HEK293 (cell line): Measurements from ENCODE around the gene DMPK.

Source experiments
- CTCF ChIA-PET: fragments of 350-600 bp; formaldehyde crosslinking; extraction: SDS; loops from one replicate; lab custom pipeline; 2021; ENCODE audit warnings: antibody characterized with exemption; lab: Yijun Ruan, JAX
- POLR2A ChIA-PET: fragments of 300-600 bp; formaldehyde crosslinking; extraction: SDS; loops from one replicate; lab custom pipeline; 2020; ENCODE audit warnings: antibody characterized with exemption, inconsistent platforms; lab: Yijun Ruan, JAX
- H3K27ac ChIP-seq: fragments of 200-500 bp; sonication (Bioruptor generic); 2 replicates; pipeline ENCODE4 v1.5.1; 2014; ENCODE audit warnings: low read depth, low read length, control low read depth, inconsistent platforms; ENCODE audit errors: extremely low read depth
- H3K36me3 ChIP-seq, 2 experiments: fragments of 200-500 bp in 1 of 2; sonication (Bioruptor generic) in 1 of 2; 1 replicate in 1 of 2; 2 replicates in 1 of 2; pipeline ENCODE4 v1.5.1; 2014 to 2017; ENCODE audit warnings: inconsistent platforms in 2 of 2, low read length in 2 of 2; ENCODE audit not compliant: control insufficient read depth in 2 of 2, insufficient read depth in 1 of 2
- H3K4me1 ChIP-seq: fragments of 200-500 bp; sonication (Bioruptor generic); 2 replicates; pipeline ENCODE4 v1.5.1; 2014; ENCODE audit warnings: mild to moderate bottlenecking, low read length, inconsistent platforms; ENCODE audit not compliant: control insufficient read depth, insufficient read depth
- H3K4me3 ChIP-seq: 2 replicates; pipeline ENCODE4 v1.5.1; 2011; ENCODE audit warnings: low read depth, mild to moderate bottlenecking, control low read depth, low read length, moderate library complexity
- H3K9me3 ChIP-seq: fragments of 200-500 bp; sonication (Bioruptor generic); 2 replicates; pipeline ENCODE4 v1.5.1; 2014; ENCODE audit warnings: low read depth, low read length, inconsistent platforms; ENCODE audit not compliant: control insufficient read depth, insufficient read depth
- GLI4 ChIP-seq: fragments of 450-650 bp; formaldehyde crosslinking; IDR thresholded peaks from 2 replicates; pipeline ENCODE4 v1.5.1; 2016; ENCODE audit warnings: missing biosample characterization, missing genetic modification characterization
- KLF10 ChIP-seq: fragments of 450-650 bp; IDR thresholded peaks from 2 replicates; pipeline ENCODE4 v1.5.1; 2018; ENCODE audit warnings: missing biosample characterization, mild to moderate bottlenecking, missing genetic modification characterization
- KLF17 ChIP-seq: fragments of 450-650 bp; formaldehyde crosslinking; IDR thresholded peaks from 2 replicates; pipeline ENCODE4 v1.5.1; 2016; ENCODE audit warnings: missing biosample characterization, missing genetic modification characterization
- KLF9 ChIP-seq: fragments of 450-650 bp; formaldehyde crosslinking; IDR thresholded peaks from 2 replicates; pipeline ENCODE4 v1.5.1; 2016; ENCODE audit warnings: missing biosample characterization, missing genetic modification characterization, low read depth
- MYNN ChIP-seq: fragments of 450-650 bp; formaldehyde crosslinking; IDR thresholded peaks from 2 replicates; pipeline ENCODE4 v1.5.1; 2016; ENCODE audit warnings: missing biosample characterization, missing genetic modification characterization, borderline replicate concordance
- SP2 ChIP-seq: fragments of 450-650 bp; formaldehyde crosslinking; IDR thresholded peaks from 2 replicates; pipeline ENCODE4 v1.5.1; 2016; ENCODE audit warnings: missing biosample characterization, missing genetic modification characterization
- ZBTB17 ChIP-seq: fragments of 450-650 bp; formaldehyde crosslinking; IDR thresholded peaks from 2 replicates; pipeline ENCODE4 v1.5.1; 2016; ENCODE audit warnings: missing biosample characterization, missing genetic modification characterization
- ZBTB48 ChIP-seq: fragments of 450-650 bp; formaldehyde crosslinking; IDR thresholded peaks from 2 replicates; pipeline ENCODE4 v1.5.1; 2016; ENCODE audit warnings: missing biosample characterization, missing genetic modification characterization
- ZBTB6 ChIP-seq: fragments of 450-650 bp; formaldehyde crosslinking; IDR thresholded peaks from 2 replicates; pipeline ENCODE4 v1.5.1; 2017; ENCODE audit warnings: missing biosample characterization, missing genetic modification characterization
- ZFHX2 ChIP-seq: fragments of 450-650 bp; formaldehyde crosslinking; conservative IDR thresholded peaks from 2 replicates; pipeline ENCODE4 v1.5.1; 2016; ENCODE audit warnings: missing biosample characterization, missing genetic modification characterization
- ZFP3 ChIP-seq: fragments of 450-650 bp; formaldehyde crosslinking; IDR thresholded peaks from 2 replicates; pipeline ENCODE4 v1.5.1; 2016; ENCODE audit warnings: low read depth, missing biosample characterization, missing genetic modification characterization
- ZNF19 ChIP-seq: fragments of 450-650 bp; formaldehyde crosslinking; IDR thresholded peaks from 2 replicates; pipeline ENCODE4; 2016; ENCODE audit warnings: missing biosample characterization, missing genetic modification characterization, low read depth
- ZNF266 ChIP-seq: fragments of 450-650 bp; formaldehyde crosslinking; IDR thresholded peaks from 2 replicates; pipeline ENCODE4 v1.5.1; 2016; ENCODE audit warnings: missing biosample characterization, missing genetic modification characterization, low read depth
- ZNF292 ChIP-seq: fragments of 450-650 bp; formaldehyde crosslinking; IDR thresholded peaks from 2 replicates; pipeline ENCODE4 v1.5.1; 2016; ENCODE audit warnings: low read depth, missing biosample characterization, missing genetic modification characterization, borderline replicate concordance
- ZNF311 ChIP-seq: fragments of 450-650 bp; formaldehyde crosslinking; IDR thresholded peaks from 2 replicates; pipeline ENCODE4 v1.5.1; 2017; ENCODE audit warnings: missing biosample characterization, missing genetic modification characterization, borderline replicate concordance
- ZNF585B ChIP-seq: fragments of 450-650 bp; formaldehyde crosslinking; IDR thresholded peaks from 2 replicates; pipeline ENCODE4 v1.5.1; 2016; ENCODE audit warnings: missing biosample characterization, missing genetic modification characterization
- ZNF645 ChIP-seq: fragments of 450-650 bp; formaldehyde crosslinking; IDR thresholded peaks from 2 replicates; pipeline ENCODE4; 2016; ENCODE audit warnings: missing biosample characterization, missing genetic modification characterization
- ZNF76 ChIP-seq: fragments of 450-650 bp; formaldehyde crosslinking; IDR thresholded peaks from 2 replicates; pipeline ENCODE4; 2016; ENCODE audit warnings: low read depth, missing biosample characterization, missing genetic modification characterization, borderline replicate concordance
- ZNF768 ChIP-seq: fragments of 450-650 bp; formaldehyde crosslinking; IDR thresholded peaks from 2 replicates; pipeline ENCODE4 v1.5.1; 2018; ENCODE audit warnings: missing biosample characterization, mild to moderate bottlenecking, missing genetic modification characterization
- ZSCAN30 ChIP-seq: fragments of 450-650 bp; IDR thresholded peaks from 2 replicates; pipeline ENCODE4 v1.5.1; 2018; ENCODE audit warnings: missing biosample characterization, mild to moderate bottlenecking, missing genetic modification characterization, moderate library complexity
- TF ChIP-seq, protein P1 (sequence below): fragments of 450-650 bp; formaldehyde crosslinking; IDR thresholded peaks from 2 replicates; pipeline ENCODE4 v1.5.1; 2016; ENCODE audit warnings: missing biosample characterization, missing genetic modification characterization
- TF ChIP-seq, protein P2 (sequence below): fragments of 450-650 bp; formaldehyde crosslinking; IDR thresholded peaks from 2 replicates; pipeline ENCODE4 v1.5.1; 2016; ENCODE audit warnings: missing biosample characterization, missing genetic modification characterization
- TF ChIP-seq, protein P3 (sequence below): fragments of 450-650 bp; formaldehyde crosslinking; IDR thresholded peaks from 2 replicates; pipeline ENCODE4 v1.5.1; 2016; ENCODE audit warnings: missing biosample characterization, missing genetic modification characterization
- TF ChIP-seq, protein P4 (sequence below): fragments of 450-650 bp; IDR thresholded peaks from 2 replicates; pipeline ENCODE4 v1.5.1; 2018; ENCODE audit warnings: missing biosample characterization, mild to moderate bottlenecking, missing genetic modification characterization

DMPK gene

DNA sequence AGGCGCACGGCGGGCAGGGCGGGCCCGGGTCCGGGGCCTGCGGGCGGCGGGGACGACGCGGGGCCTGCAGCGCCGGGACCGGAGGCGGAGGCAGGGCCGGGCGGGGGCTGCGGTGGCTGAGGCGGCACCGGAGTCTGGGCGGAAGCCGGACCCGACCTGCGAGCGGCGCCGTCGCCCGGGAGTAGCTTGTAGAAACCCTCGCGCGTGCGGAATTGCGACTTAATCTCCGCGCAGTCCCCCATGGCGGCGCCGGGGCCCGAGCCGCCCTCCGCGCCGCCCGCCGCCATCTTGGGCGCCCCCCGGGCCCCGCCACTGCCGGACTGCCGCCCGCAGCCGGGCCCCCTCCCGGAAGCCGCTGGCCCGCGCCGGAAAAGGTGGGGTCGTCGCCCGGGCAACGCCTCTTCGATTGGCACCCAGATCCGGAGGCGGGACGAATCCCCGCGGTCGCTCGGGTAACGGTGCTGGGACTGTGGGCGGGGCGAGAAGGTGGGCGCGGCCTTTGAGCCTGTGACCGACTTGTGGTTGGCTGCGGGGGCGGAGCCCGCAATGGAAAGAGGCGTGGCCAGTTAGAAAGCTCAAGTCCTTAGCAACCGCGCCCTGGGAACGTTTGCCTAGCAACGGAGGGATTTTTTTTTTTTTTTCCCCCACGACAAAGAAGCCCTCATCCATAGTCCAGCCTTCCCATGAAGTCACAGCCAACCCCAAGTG lies 10.3 kb upstream of the DMPK start, which contains the start of gene DMWD (continued):
- TF ChIP-seq ZNF645 (tag by site-specific recombination) (no peak), ZBTB48 (tag by site-specific recombination) (no peak), ZNF311 (tag by site-specific recombination) (no peak), SP2 (tag by site-specific recombination) (peak; percentile 90), ZSCAN30 (tag by site-specific recombination) (peak; percentile 61; the same call in 1 of the 2 replicates), ZNF768 (tag by site-specific recombination) (no peak), ZNF585B (tag by site-specific recombination) (no peak), MYNN (peak; percentile 99), ZFHX2 (tag by site-specific recombination) (peak; percentile 87), KLF10 (tag by site-specific recombination) (peak; percentile 61; the same call in 1 of the 2 replicates), KLF9 (tag by site-specific recombination) (peak; percentile 90), ZNF266 (tag by site-specific recombination) (no peak)
- TF ChIP-seq, protein P1, sequence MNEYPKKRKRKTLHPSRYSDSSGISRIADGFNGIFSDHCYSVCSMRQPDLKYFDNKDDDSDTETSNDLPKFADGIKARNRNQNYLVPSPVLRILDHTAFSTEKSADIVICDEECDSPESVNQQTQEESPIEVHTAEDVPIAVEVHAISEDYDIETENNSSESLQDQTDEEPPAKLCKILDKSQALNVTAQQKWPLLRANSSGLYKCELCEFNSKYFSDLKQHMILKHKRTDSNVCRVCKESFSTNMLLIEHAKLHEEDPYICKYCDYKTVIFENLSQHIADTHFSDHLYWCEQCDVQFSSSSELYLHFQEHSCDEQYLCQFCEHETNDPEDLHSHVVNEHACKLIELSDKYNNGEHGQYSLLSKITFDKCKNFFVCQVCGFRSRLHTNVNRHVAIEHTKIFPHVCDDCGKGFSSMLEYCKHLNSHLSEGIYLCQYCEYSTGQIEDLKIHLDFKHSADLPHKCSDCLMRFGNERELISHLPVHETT: no peak

GRCh38 chr19:45791744-45792469 lies 9.6 kb upstream of the DMPK start:
- CTCF ChIA-PET: interaction anchor here (0.7 to 2.3 kb wide), 4 partner anchors 21 to 121 kb away, joined by 3 to 18 read pairs (median 3); partner anchors contain the start of gene SIX5
- no peak for TF ChIP-seq KLF10 (tag by site-specific recombination)
- TF ChIP-seq, protein P2, sequence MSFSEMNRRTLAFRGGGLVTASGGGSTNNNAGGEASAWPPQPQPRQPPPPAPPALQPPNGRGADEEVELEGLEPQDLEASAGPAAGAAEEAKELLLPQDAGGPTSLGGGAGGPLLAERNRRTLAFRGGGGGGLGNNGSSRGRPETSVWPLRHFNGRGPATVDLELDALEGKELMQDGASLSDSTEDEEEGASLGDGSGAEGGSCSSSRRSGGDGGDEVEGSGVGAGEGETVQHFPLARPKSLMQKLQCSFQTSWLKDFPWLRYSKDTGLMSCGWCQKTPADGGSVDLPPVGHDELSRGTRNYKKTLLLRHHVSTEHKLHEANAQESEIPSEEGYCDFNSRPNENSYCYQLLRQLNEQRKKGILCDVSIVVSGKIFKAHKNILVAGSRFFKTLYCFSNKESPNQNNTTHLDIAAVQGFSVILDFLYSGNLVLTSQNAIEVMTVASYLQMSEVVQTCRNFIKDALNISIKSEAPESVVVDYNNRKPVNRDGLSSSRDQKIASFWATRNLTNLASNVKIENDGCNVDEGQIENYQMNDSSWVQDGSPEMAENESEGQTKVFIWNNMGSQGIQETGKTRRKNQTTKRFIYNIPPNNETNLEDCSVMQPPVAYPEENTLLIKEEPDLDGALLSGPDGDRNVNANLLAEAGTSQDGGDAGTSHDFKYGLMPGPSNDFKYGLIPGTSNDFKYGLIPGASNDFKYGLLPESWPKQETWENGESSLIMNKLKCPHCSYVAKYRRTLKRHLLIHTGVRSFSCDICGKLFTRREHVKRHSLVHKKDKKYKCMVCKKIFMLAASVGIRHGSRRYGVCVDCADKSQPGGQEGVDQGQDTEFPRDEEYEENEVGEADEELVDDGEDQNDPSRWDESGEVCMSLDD (tag by site-specific recombination): peak; percentile 65; the same call in 1 of the 2 replicates
- TF ChIP-seq ZFP3 (tag by site-specific recombination): no peak
- TF ChIP-seq KLF17: no peak
- TF ChIP-seq ZNF19 (tag by site-specific recombination): no peak
- TF ChIP-seq, protein P3, sequence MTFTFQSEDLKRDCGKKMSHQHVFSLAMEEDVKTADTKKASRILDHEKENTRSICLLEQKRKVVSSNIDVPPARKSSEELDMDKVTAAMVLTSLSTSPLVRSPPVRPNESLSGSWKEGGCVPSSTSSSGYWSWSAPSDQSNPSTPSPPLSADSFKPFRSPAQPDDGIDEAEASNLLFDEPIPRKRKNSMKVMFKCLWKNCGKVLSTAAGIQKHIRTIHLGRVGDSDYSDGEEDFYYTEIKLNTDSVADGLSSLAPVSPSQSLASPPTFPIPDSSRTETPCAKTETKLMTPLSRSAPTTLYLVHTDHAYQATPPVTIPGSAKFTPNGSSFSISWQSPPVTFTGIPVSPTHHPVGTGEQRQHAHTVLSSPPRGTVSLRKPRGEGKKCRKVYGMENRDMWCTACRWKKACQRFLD: no peak
- TF ChIP-seq, protein P4, sequence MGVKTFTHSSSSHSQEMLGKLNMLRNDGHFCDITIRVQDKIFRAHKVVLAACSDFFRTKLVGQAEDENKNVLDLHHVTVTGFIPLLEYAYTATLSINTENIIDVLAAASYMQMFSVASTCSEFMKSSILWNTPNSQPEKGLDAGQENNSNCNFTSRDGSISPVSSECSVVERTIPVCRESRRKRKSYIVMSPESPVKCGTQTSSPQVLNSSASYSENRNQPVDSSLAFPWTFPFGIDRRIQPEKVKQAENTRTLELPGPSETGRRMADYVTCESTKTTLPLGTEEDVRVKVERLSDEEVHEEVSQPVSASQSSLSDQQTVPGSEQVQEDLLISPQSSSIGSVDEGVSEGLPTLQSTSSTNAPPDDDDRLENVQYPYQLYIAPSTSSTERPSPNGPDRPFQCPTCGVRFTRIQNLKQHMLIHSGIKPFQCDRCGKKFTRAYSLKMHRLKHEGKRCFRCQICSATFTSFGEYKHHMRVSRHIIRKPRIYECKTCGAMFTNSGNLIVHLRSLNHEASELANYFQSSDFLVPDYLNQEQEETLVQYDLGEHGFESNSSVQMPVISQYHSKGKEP (tag by site-specific recombination): no peak
- peak; percentile 73; the same call in 1 of the 2 replicates for TF ChIP-seq ZBTB6 (tag by site-specific recombination)
- no peak for TF ChIP-seq GLI4
- TF ChIP-seq ZBTB17 (tag by site-specific recombination): no peak
- TF ChIP-seq ZNF292: no peak
- TF ChIP-seq ZNF76 (tag by site-specific recombination): no peak

More at GRCh38 chr19:45791744-45792469, 9.6 kb upstream of the DMPK start:
- peak overlapping the region; percentile 86 for H3K4me3 ChIP-seq
- POLR2A ChIA-PET: interaction anchor here (0.8 to 2.2 kb wide), 5 partner anchors 10 to 75 kb away, joined by 3 to 40 read pairs (median 7); partner anchors contain the start of genes DMPK, FBXO46 and SIX5
- H3K36me3 ChIP-seq: peaks cover 31 to 36% of the 10 kb centered on the region in 2 experiments
- peak overlapping the region; percentile 96 for H3K27ac ChIP-seq
- H3K4me1 ChIP-seq: peaks cover 13% of the 10 kb centered on the region
- H3K9me3 ChIP-seq: no peaks in the 10 kb centered on the region
